HG03097 (cell line): ENCODE results near the gene GPS1.

Source experiments
- ATAC-seq: cut with Tn5 transposase; IDR thresholded peaks from one replicate; pipeline ENCODE4 v1.9.1; 2021; ENCODE audit not compliant: unreplicated experiment, low FRiP score

GPS1 gene

DNA sequence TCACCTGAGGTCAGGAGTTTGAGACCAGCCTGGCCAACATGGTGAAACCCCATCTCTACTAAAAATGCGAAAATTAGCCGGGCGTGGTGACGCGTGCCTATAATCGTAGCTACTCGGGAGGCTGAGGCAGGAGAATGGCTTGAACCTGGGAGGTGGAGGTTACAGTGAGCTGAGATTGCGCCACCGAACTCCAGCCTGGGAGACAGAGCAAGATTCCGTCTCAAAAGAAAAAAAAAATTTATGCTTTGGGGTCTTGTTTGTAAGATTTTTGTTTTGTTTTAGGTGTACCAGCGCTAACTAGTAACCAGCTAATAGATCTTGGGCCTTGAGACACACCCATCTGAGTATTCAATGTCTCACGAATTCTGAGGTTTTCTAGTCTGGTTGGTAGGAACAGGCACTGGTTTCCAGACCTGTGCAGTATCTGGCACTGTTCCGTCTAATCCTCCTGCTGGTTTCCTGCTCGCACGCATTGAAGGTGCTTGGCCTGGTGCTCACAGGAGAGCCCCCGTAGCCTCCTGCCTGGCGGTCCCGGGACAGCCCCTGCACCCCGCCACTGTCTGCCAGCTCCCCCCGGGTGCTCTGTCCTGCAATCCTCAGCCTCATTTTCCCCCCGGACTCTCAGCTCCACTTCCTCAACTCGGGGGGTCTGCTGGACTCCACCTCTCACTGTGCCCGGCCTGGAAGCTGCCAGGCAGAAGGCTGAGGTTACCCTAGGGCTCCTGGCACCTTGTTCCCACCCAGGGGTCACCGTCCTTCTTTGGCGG is 24.5 kb downstream of the GPS1 start:
- ATAC-seq = no peak

GRCh38 chr17:82076785-82077591 is 25.3 kb downstream of the GPS1 start:
- ATAC-seq = no peak

DNA sequence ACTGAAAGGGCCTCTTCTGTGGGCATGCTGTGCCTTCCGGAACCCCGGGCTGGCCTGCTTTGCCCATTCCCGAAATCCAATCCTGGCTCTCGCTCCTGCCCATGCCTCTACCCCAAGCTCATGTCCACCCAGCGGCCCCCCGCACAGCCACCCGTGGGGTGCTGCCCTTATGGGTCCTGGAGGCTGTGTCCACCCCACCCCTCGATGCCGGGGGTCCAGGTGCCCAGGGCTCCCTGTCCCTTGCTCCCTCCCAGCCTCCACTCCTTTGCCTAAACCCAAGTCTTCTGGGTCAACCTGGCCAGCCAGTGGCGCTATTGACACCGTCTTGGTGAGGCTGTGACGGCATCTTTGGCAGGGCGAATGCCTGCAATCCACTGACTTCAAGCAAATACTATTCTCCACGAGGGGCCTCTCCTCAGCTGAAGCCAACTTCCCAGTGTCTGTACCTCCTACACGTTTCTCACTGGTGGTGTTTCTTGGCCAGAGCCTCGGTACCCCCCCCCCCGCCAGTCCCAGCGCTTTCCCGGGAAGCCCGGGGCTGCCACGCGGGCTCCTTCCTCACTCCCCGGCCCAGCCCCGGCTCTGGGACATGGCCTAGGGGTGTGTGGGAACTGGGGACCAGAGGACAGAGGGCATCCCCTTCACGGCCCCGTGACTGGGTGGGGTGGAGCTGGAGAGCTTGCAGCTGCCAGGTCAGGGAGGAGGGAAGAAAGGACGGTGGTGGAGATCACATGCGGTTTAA is 26.1 kb downstream of the GPS1 start:
- no peak for ATAC-seq

GRCh38 chr17:82078433-82078832 is 26.7 kb downstream of the GPS1 start:
- no peak for ATAC-seq

- no peak for ATAC-seq
These were observed 27.4 kb downstream of the GPS1 start for GRCh38 chr17:82079001-82079677.

DNA sequence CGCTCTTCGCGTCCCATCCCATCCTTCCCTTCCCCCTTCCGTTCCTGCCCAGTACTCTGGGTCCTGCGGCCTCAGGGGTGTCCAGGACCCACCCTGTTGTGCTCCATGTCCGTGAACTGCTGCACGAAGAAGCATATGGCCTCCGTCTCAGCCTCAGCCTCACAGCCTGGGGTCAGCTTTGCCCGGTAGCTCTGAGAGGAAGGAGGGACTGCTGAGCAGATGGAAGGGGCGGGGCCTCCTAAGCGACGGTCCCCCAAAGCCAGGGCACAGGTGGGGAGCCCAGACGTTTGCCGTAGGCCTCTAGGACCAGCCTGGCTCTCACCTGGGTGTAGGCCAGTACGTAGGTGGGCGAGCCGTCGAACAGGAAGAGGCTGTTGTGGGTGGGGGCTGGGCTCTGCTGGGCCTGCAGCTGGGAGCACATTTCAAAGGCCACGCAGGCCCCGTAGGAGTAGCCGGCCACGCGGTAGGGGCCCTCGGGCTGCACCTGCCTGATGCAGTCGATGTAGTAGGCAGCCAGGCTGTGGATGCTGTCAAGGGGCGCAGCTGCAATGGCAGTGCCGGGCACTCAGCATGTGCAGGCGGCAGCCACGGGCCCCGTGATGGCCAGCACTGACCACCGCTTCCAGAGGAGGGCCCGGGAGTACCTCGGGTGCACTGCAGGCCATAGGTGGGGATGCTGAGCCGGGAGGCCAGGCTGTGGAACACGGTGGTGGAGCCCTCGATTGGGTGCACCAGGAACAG is 28.5 kb downstream of the GPS1 start:
- ATAC-seq = no peak

DNA sequence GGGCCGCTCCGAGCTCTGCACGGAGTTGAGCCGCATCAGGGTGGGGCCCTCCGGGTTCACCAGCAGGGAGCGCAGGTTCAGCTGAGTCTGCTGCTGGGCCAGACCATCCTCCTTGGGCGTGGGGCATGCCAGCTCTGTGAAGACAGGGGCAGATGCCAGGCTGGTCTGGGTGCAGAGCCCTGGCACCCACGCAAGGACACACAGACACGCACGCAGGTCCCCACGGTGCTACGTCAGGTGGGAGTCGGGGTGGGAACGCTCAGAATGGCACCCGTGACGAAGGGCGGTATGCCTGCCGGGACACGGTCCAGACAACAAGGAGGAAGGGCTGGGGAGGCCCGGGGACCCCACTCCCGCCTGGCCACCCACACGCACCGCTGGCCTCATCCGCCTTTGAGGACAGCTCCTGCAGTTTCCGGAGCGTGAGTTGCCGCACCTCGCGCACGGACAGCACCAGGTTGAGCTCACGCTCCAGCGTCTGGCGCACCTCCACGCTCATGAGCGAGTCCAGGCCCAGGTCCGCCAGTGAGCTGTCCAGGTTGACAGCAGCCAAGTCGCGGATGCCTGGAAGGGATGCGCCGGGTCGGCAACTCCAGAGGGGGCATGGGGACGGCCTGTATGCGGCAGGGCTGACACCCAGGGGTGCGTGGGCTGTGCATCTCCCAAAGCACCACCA is 29.2 kb downstream of the GPS1 start:
- ATAC-seq = no peak

DNA sequence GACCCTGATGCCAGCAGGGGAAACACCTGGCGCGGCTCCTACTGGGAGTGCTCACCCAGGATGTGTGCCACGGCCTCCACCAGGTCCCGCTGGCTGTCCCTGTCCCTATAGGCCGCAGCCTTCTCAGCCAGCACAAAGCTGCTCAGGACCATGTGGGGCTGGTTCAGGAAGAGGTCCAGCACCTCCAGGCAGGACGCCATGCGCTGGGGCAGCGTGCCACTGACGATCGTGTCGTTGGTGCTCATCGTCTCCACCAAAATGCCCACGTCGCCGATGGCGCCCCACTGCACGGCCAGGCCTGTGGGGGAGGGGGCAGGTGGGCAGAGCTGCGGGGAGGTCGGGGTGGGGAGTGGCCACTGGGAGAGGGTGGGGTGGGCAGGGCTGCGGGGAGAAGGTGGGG is 29.8 kb downstream of the GPS1 start:
- no peak for ATAC-seq

DNA sequence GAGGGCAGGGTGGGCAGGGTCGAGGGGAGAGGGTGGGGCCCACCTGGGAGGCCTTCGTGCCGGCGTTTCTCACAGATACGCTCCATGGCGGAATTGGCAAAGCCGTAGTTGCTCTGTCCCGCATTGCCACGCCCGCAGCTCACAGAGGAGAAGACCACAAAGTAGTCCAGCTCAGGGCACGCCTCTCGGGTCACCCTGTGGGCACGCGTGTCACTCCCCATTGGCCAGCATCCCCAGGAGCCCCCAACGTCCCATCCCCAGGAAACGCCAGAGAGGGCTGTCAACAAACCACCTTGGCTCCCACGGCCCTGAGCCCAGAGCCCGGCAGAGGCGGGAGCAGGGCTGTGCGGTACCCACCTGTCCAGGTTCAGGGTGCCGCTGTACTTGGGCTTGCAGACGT is 30.3 kb downstream of the GPS1 start:
- ATAC-seq = no peak

- no peak for ATAC-seq
These were observed 30.8 kb downstream of the GPS1 start for GRCh38 chr17:82082456-82082855.

- ATAC-seq = no peak
These were observed 31.3 kb downstream of the GPS1 start for GRCh38 chr17:82083009-82083408.

GRCh38 chr17:82083533-82084359 is 32.0 kb downstream of the GPS1 start:
- ATAC-seq = no peak

DNA sequence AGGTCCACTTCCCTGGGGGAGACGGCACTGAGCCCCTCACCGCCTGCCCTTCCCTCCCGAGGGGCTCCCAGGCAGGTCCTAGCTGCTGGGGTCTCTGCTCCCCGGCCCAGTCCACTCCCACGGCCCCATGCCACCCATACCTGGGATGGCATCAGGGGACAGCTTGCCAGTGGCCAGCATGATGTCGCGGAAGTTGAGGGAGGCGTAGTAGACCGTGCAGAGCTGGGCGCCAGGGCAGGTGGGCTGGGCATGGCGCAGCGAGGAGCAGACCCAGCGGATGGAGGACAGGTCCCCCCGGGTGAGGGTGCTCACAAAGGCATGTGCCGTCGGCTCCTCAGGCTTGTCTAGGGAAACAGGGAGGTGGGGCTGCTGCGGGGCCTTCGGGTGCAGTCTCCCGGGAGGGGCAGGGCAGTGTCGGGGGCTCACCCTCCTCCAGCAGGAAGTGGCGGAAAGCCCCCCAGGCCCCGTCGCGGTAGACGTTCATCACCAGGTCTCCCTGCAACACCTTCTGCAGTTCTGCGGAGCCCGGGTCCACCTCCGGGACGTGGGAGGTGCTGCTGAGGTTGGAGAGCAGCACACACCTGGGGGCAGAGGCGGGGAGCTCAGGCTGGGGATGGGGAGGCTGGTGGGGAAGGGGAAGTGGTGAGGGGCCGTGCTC is 32.8 kb downstream of the GPS1 start:
- no peak for ATAC-seq

DNA sequence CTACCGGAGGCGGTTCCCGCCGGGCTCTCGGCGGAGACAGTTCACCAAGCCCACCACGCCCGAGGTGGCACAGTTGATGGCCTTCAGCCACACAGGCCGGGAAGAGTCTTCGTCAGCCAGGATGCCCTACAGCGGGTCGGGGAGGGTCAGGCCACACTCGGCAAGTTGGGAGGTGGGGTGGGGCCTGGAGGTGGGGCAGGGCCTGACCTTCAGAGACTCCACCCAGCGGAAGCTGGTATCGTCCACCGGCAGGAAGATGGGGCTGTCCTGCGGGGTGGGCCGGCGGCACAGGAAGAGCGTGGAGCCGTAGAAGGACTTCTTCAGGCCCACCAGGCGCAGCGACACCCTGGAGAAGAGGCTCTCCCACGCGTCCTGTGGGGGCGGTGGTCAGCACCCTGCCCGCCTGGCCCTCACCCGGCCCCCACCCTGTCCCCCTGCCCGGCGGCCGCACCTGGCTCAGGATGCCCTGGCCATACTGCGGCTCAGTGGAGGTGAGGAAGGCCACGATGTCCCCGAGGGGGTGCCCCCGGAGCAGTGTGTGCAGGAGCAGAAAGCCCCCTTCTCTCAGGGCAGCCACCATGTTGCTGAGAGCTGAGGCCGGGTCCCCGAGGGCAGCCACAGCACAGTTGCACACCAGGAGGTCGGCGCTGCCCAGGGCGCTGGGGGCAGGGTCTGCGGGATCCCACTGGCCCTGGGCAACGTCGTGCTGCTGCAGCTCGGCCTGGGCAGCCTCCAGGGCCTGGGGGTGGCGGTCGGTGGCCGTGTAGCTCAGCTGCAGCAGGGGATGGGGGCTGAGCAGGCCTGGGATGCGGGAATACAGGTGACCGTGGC is 33.5 kb downstream of the GPS1 start:
- ATAC-seq = no peak

- ATAC-seq = no peak
These were observed 34.5 kb downstream of the GPS1 start for GRCh38 chr17:82085931-82086764.
